MG63 (cell line): ENCODE data around the gene DNAAF1. TPM values are rescaled to one million over a fixed set of nuclear protein-coding genes. Genes with fewer than 3 reads are reported as not detected.
"Not testable (repeated sequence)": the region's sequence is repeated elsewhere in the genome, so short reads cannot be mapped to it uniquely, and the experiment has no call there.

Source experiments
- DNase-seq: peaks from one replicate; pipeline ENCODE4 v3.0.0-alpha.2; 2020
- H3K27me3 ChIP-seq: fragments of 250-450 bp; sonication (Bioruptor Pico); 2 replicates; pipeline ENCODE4 v1.5.1; 2020; ENCODE audit warnings: mild to moderate bottlenecking, moderate library complexity
- H3K36me3 ChIP-seq: fragments of 250-450 bp; sonication (Bioruptor Pico); 2 replicates; pipeline ENCODE4 v1.5.1; 2020; ENCODE audit warnings: mild to moderate bottlenecking, moderate library complexity
- H3K4me3 ChIP-seq: fragments of 250-450 bp; sonication (Bioruptor Pico); 2 replicates; pipeline ENCODE4 v1.5.1; 2020; ENCODE audit warnings: mild to moderate bottlenecking, moderate library complexity
- H3K9me3 ChIP-seq: fragments of 250-450 bp; sonication (Bioruptor Pico); 2 replicates; pipeline ENCODE4 v1.5.1; 2020; ENCODE audit warnings: mild to moderate bottlenecking, moderate library complexity
- total RNA-seq: library from RNA; depleted of rRNA; stranded (reverse); fragments of >200 nt; shearing (Covaris generic); gene quantifications from 2 replicates; pipeline ENCODE4 v1.2.3, GENCODE V29; 2014; ENCODE audit warnings: low replicate concordance

DNAAF1 gene
- total RNA-seq, 1 experiment from 2014 or later = not detected

- Histone ChIP-seq H3K36me3 (no peaks in the 10 kb centered on the region), H3K9me3 (no peaks in the 10 kb centered on the region), H3K4me3 (no peak within 1 kb of the TSS), H3K27me3 (no peaks in the 10 kb centered on the region)
- no peak for DNase-seq
These were observed 45.8 kb downstream of the DNAAF1 start, which contains the start of gene ADAD2 for GRCh38 chr16:84190731-84191388. Gene ADAD2, plus strand, starts transcription at chr16:84191157. Its CDS starts 74 bp downstream, at chr16:84191231.

DNA sequence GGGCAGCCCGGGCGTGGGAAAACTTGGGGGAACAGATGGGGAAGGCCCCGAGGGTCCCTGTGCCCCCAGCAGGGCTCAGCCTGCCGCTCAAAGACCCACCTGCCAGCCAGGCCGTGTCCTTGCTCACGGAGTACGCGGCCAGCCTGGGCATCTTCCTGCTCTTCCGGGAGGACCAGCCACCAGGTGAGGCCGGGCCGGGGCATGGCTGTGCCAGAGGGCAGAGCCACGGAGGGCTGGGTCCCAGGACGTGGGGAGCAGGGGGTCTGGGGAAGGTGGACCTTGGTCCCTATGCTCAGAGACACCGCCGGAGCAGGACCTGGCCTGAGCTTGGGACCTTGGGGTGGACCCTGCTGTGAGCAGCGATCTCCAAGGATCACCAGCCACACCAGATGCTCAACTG, 46.4 kb downstream of the DNAAF1 start:
- H3K27me3 ChIP-seq = no peaks in the 10 kb centered on the region
- DNase-seq = no peak
- no peak overlapping the region for H3K4me3 ChIP-seq
- H3K36me3 ChIP-seq = no peaks in the 10 kb centered on the region
- no peaks in the 10 kb centered on the region for H3K9me3 ChIP-seq

DNA sequence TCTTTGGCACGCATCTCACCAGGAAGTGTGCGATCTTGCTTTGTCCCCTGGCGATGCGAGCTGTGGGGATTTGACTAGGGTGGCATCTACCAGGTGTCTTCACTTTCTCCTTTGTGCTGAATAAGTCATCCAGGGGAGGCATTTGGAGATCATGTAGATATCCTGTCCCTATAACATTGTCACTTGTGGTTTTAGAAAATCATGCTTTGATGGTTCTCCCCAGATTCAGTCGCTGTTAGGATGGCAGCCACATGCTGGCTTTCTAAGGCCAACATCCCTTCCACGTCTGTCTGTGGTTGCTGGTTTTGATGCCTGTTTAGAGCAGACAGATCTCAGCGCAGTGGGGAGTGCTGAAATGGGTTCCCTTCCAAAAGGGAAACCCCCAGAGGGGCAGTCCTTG, 48.4 kb downstream of the DNAAF1 start:
- H3K9me3 ChIP-seq = no peaks in the 10 kb centered on the region
- H3K36me3 ChIP-seq = no peaks in the 10 kb centered on the region
- H3K4me3 ChIP-seq = no peak overlapping the region
- DNase-seq = no peak
- no peaks in the 10 kb centered on the region for H3K27me3 ChIP-seq

GRCh38 chr16:84194018-84194417, 48.9 kb downstream of the DNAAF1 start:
- no peaks in the 10 kb centered on the region for H3K9me3 ChIP-seq
- no peaks in the 10 kb centered on the region for H3K36me3 ChIP-seq
- no peak overlapping the region for H3K4me3 ChIP-seq
- no peaks in the 10 kb centered on the region for H3K27me3 ChIP-seq
- no peak for DNase-seq

DNA sequence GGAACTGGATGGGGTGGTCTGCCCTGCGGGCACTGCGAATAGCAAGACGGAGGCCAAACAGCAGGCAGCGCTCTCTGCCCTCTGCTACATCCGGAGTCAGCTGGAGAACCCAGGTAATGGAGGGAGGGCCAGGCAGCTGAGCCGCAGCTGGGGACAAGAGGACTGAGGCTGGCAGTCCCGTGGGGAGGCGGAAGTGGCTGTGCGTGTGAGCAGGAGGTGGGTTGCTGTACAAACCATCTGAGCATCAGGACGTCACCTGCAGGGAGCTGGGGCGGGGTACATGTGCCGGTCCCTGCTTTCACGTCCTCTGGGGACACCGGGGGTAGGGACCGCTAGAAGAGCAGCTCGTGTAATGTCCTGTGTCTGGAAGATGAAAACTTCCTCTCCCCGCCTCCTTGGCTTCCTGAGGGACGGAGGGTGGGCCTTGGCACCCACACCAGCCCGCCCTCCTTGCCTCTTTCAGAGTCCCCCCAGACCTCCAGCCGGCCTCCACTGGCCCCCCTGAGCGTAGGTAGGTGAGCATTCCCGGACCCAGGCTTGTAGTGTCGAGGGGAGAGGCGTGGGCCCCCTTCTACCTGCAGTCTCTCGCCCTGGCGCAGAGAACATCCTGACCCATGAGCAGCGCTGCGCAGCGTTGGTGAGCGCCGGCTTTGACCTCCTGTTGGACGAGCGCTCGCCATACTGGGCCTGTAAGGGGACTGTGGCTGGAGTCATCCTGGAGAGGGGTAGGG, 49.5 kb downstream of the DNAAF1 start:
- Histone ChIP-seq H3K9me3 (no peaks in the 10 kb centered on the region), H3K36me3 (no peaks in the 10 kb centered on the region), H3K27me3 (no peaks in the 10 kb centered on the region), H3K4me3 (no peak overlapping the region)
- no peak for DNase-seq

- no peaks in the 10 kb centered on the region for H3K9me3 ChIP-seq
- H3K27me3 ChIP-seq = no peaks in the 10 kb centered on the region
- no peak for DNase-seq
- no peaks in the 10 kb centered on the region for H3K36me3 ChIP-seq
- H3K4me3 ChIP-seq = no peak overlapping the region
These were observed 50.3 kb downstream of the DNAAF1 start for GRCh38 chr16:84195201-84196093.

- no peak overlapping the region for H3K4me3 ChIP-seq
- H3K36me3 ChIP-seq = no peaks in the 10 kb centered on the region
- no peak for DNase-seq
- H3K9me3 ChIP-seq = no peaks in the 10 kb centered on the region
- no peaks in the 10 kb centered on the region for H3K27me3 ChIP-seq
These were observed 51.0 kb downstream of the DNAAF1 start for GRCh38 chr16:84196101-84196500.

DNA sequence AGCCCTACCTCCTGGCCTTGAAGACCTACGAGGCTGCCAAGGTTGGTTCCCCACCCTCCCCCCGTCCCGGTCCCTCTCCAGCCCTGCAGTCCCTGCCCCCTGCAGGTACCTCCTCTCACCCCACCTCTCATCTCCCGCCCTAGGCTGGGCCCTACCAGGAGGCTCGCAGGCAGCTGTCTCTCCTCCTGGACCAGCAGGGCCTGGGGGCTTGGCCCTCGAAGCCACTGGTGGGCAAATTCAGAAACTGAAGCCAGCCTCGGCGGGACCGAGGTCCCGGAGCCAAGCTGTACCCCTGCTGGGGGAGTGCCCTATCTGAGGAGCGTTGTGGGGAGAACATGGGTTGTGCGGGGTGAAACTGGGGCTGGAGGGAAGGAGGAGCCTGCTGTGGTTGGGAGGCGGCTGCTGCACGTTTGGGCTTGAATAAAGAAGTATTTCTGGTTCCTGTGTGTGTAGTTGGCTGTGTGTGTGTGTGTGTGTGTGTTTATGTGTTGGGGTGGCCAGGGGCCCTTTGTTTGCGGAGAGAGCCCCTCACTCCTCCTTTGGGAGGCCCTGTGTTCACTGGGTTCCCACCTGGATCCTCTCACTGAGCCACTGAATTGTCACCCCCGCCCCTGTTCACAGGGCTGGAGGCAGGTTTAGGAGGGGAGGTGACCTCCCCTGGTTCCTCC, 51.8 kb downstream of the DNAAF1 start:
- DNase-seq = no peak
- H3K36me3 ChIP-seq = no peaks in the 10 kb centered on the region

GRCh38 chr16:84197466-84198128, 52.5 kb downstream of the DNAAF1 start:
- Histone ChIP-seq H3K36me3 (no peaks in the 10 kb centered on the region), H3K9me3 (no peaks in the 10 kb centered on the region), H3K4me3 (no peak overlapping the region), H3K27me3 (no peaks in the 10 kb centered on the region)
- no peak for DNase-seq

More for the DNA sequence above, 51.8 kb downstream of the DNAAF1 start:
- no peak overlapping the region for H3K4me3 ChIP-seq
- H3K27me3 ChIP-seq = no peaks in the 10 kb centered on the region
- no peaks in the 10 kb centered on the region for H3K9me3 ChIP-seq

DNA sequence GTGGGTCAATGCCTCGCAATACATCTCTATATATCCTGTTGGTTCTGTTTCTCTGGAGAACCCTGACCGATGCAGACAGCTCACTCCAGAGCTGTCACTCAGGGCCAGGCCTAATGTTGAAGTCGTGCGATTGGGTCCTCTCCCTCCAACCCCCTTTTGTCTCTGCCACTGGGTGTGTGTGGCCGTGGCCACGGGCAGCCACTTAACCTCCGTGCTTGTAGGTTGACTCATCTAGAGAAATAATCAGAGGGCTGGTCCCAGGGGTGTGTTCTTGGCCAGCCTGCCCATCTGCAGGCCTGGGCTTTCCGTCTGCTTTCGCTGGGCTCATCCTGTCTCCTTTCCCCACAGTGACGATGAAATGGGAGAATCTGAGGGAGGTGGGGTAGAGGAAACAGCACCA, 53.3 kb downstream of the DNAAF1 start:
- Histone ChIP-seq H3K27me3 (no peaks in the 10 kb centered on the region), H3K9me3 (no peaks in the 10 kb centered on the region), H3K36me3 (no peaks in the 10 kb centered on the region), H3K4me3 (no peak overlapping the region)
- DNase-seq = peak; percentile 68

DNA sequence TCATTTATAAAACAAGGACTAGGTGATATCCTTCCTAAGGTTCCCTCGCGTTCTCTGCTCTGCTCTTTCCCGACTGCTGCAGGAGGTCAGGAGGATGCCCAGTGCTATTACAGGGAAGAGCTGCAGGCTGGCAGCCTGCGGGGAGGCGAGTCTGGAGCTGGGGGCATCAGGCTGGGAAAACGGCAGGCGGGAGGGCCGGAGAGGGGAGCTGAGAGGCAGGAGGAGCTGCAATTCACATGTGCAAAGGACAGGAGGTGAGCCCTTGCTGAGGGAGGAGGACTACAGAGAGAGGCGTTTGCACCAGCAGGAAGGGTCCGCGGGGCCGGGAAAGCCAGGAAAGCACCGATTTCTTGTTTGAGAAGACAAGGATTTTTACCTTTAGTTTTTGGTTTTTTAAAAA, 54.0 kb downstream of the DNAAF1 start:
- no peaks in the 10 kb centered on the region for H3K36me3 ChIP-seq
- H3K9me3 ChIP-seq = no peaks in the 10 kb centered on the region
- DNase-seq = no peak
- H3K4me3 ChIP-seq = no peak overlapping the region
- no peaks in the 10 kb centered on the region for H3K27me3 ChIP-seq

DNA sequence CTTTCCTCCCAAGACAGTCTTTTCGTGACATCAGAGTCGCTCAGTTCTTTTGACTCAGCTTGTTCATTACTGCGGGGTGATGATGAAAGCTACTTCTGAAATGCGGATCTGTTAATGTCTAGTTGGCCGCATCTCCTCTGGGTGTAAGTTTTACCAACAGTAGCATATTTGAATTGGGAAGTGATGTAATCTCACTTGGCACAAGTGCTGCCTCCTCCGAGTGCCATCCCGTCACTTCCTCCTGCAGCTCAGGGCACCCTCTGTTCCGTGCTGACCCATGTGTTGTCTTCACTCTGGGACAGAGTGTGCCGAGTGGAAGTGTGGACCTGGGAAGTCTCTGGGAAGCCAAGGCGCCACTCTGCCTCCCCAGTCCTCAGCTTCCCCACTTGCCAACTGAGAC, 54.8 kb downstream of the DNAAF1 start:
- no peaks in the 10 kb centered on the region for H3K36me3 ChIP-seq
- no peak overlapping the region for H3K4me3 ChIP-seq
- DNase-seq = no peak
- H3K27me3 ChIP-seq = no peaks in the 10 kb centered on the region
- no peaks in the 10 kb centered on the region for H3K9me3 ChIP-seq

DNA sequence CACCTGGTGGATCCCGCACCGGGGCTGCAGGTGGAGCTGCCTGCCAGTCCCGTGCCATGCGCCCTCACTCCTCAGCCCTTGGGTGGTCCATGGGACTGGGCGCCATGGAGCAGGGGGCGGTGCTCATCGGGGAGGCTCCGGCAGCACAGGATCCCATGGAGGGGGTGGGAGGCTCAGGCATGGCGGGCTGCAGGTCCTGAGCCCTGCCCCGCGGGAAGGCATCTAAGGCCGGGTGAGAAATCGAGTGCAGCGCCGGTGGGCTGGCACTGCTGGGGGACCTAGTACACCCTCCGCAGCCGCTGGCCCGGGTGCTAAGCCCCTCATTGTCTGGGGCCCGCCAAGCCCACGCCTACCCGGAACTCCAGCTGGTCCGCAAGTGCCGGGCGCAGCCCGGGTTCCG, 59.4 kb downstream of the DNAAF1 start:
- H3K9me3 ChIP-seq, H3K36me3 ChIP-seq, DNase-seq, H3K27me3 ChIP-seq, H3K4me3 ChIP-seq: not testable (repeated sequence)

- not testable (repeated sequence) for H3K4me3 ChIP-seq, H3K9me3 ChIP-seq, H3K36me3 ChIP-seq, H3K27me3 ChIP-seq, DNase-seq
These were observed 60.0 kb downstream of the DNAAF1 start for GRCh38 chr16:84205123-84205522.

GRCh38 chr16:84205976-84206691, 61.0 kb downstream of the DNAAF1 start:
- no peak for DNase-seq
- Histone ChIP-seq H3K27me3 (no peaks in the 10 kb centered on the region), H3K36me3 (no peaks in the 10 kb centered on the region), H3K4me3 (no peak overlapping the region), H3K9me3 (no peaks in the 10 kb centered on the region)

DNA sequence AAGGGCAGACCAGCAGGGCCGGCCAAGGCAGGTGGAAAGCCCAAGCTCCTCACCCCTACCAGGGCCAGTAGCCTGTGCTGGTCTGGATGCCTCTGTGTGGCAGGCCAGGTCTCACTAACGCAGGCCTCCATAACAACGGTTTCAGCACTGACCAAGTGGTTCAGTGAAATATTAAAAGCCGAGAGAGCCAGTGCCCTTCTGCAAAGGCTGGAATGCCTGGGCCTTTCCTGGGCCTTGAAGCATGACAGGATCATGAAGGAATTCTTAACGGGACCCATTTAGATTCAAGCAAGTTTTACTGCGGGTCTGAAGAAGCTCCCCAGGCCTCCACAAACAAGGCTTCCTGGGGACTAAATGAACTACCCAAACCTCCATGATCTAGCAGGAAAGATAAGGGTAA, 62.1 kb downstream of the DNAAF1 start:
- Histone ChIP-seq H3K36me3 (no peaks in the 10 kb centered on the region), H3K27me3 (no peaks in the 10 kb centered on the region), H3K4me3 (no peak overlapping the region), H3K9me3 (no peaks in the 10 kb centered on the region)
- DNase-seq = no peak
